H1 (cell line): ENCODE data around the gene CHAT. TPM values are rescaled to one million over a fixed set of nuclear protein-coding genes. Genes with fewer than 3 reads are reported as not detected.

ENCODE experiments used
- CTCF ChIA-PET: fragments of 300-600 bp; sonication (Branson Sonifier 250); formaldehyde crosslinking; loops from one replicate; lab custom pipeline; 2021; ENCODE audit not compliant: partially characterized antibody; lab: Charles Lee
- POLR2A ChIA-PET: fragments of 300-600 bp; sonication (Branson Sonifier 250); formaldehyde crosslinking; loops from one replicate; lab custom pipeline; 2021; ENCODE audit warnings: inconsistent platforms; ENCODE audit not compliant: partially characterized antibody; lab: Charles Lee
- DNase-seq, 2 experiments: peaks; one replicate each; pipeline versions ENCODE4 v3.0.0 to v3.0.0-alpha.2; 2010 to 2022; ENCODE audit warnings: low spot score in 2 of 2, low read depth in 1 of 2, mixed read lengths in 1 of 2
- FAIRE-seq: peaks from 2 replicates; lab custom pipeline; 2011; peaks lifted over from hg19 to GRCh38; lab: Jason Lieb, UNC
- H2AFZ ChIP-seq: 2 replicates; pipeline ENCODE4 v1.8.1; 2012; ENCODE audit warnings: low read length, inconsistent platforms
- H2AK5ac ChIP-seq: 2 replicates; pipeline ENCODE4 v1.6.1; 2013; ENCODE audit warnings: low read depth, low read length
- H2BK120ac ChIP-seq: replicated peaks from 2 replicates; pipeline ENCODE3; 2013; ENCODE audit warnings: low read depth, low read length, inconsistent platforms
- H2BK12ac ChIP-seq: 2 replicates; pipeline ENCODE4 v1.6.1; 2013; ENCODE audit warnings: low read depth, low read length
- H2BK15ac ChIP-seq: 2 replicates; pipeline ENCODE4 v1.6.1; 2013; ENCODE audit warnings: low read length
- H2BK20ac ChIP-seq: 2 replicates; pipeline ENCODE4 v1.6.1; 2013; ENCODE audit warnings: low read length
- H2BK5ac ChIP-seq: 2 replicates; pipeline ENCODE4 v1.6.1; 2013; ENCODE audit warnings: low read depth, low read length
- H3K14ac ChIP-seq: 2 replicates; pipeline ENCODE4 v1.6.1; 2013; ENCODE audit warnings: inconsistent platforms; ENCODE audit not compliant: insufficient read length
- H3K18ac ChIP-seq: 2 replicates; pipeline ENCODE4 v1.6.1; 2013; ENCODE audit warnings: low read length; ENCODE audit errors: extremely low read depth
- H3K23ac ChIP-seq: 2 replicates; pipeline ENCODE4 v1.6.1; 2013; ENCODE audit warnings: inconsistent platforms; ENCODE audit not compliant: insufficient read length
- H3K23me2 ChIP-seq: 2 replicates; pipeline ENCODE4 v1.6.1; 2013; ENCODE audit warnings: low read depth, low read length
- H3K27ac ChIP-seq: 2 replicates; pipeline ENCODE4 v1.6.1; 2011; ENCODE audit warnings: low read depth, low read length, inconsistent platforms
- H3K27me3 ChIP-seq, 4 experiments: replicated peaks in 1 of 4; 1 replicate in 1 of 4; 2 replicates in 3 of 4; pipeline versions ENCODE4 v1.6.1 to v1.8.1; 2011 to 2013; ENCODE audit warnings: low read length in 3 of 4, mild to moderate bottlenecking in 3 of 4, inconsistent platforms in 2 of 4, mixed read lengths in 2 of 4, moderate library complexity in 1 of 4; ENCODE audit not compliant: control insufficient read depth in 3 of 4, insufficient read depth in 3 of 4; ENCODE audit errors: extremely low read depth in 1 of 4
- H3K36me3 ChIP-seq, 4 experiments: 2 replicates each; pipeline versions ENCODE4 v1.6.1 to v1.8.1; 2011 to 2013; ENCODE audit warnings: mild to moderate bottlenecking in 4 of 4, low read length in 3 of 4, moderate library complexity in 2 of 4, control low read depth in 1 of 4, inconsistent platforms in 1 of 4; ENCODE audit not compliant: insufficient read depth in 4 of 4, control insufficient read depth in 2 of 4
- H3K4ac ChIP-seq: replicated peaks from 2 replicates; pipeline ENCODE3; 2013; ENCODE audit warnings: low read length, low read depth, mixed read lengths, inconsistent platforms; ENCODE audit not compliant: insufficient read length
- H3K4me1 ChIP-seq, 4 experiments: replicated peaks in 1 of 4; 1 replicate in 1 of 4; 2 replicates in 3 of 4; pipeline versions ENCODE4 v1.6.1 to v1.8.1; 2011 to 2013; ENCODE audit warnings: low read length in 3 of 4, inconsistent platforms in 2 of 4, mixed read lengths in 1 of 4; ENCODE audit not compliant: insufficient read depth in 4 of 4, control insufficient read depth in 3 of 4
- H3K4me2 ChIP-seq, 2 experiments: 2 replicates each; pipeline versions ENCODE4 v1.6.1 to v1.8.1; 2011 to 2013; ENCODE audit warnings: low read depth in 2 of 2, low read length in 2 of 2, control low read depth in 1 of 2, inconsistent platforms in 1 of 2, mild to moderate bottlenecking in 1 of 2; ENCODE audit not compliant: insufficient read depth in 1 of 2
- H3K4me3 ChIP-seq, 4 experiments: fragments of 200-600, 300-600 bp in 1 of 4; sonication (generic), shearing (Covaris generic), sonication (Bioruptor Twin) in 1 of 4; 2 replicates each; pipeline versions ENCODE4 v1.5.1 to v1.8.1; 2011 to 2016; ENCODE audit warnings: low read length in 4 of 4, low read depth in 3 of 4, control low read depth in 2 of 4, inconsistent platforms in 2 of 4, mild to moderate bottlenecking in 2 of 4, mixed read lengths in 1 of 4, moderate library complexity in 1 of 4; ENCODE audit not compliant: insufficient read depth in 2 of 4; ENCODE audit errors: extremely low read depth in 1 of 4
- H3K56ac ChIP-seq: replicated peaks from 2 replicates; pipeline ENCODE3; 2013; ENCODE audit warnings: low read depth, mild to moderate bottlenecking, mixed read lengths, low read length, inconsistent platforms; ENCODE audit not compliant: insufficient read length
- H3K79me1 ChIP-seq: 2 replicates; pipeline ENCODE4 v1.6.1; 2013; ENCODE audit warnings: low read depth, low read length, control low read depth
- H3K79me2 ChIP-seq, 2 experiments: 2 replicates each; pipeline versions ENCODE4 v1.6.1 to v1.8.1; 2012 to 2013; ENCODE audit warnings: low read length in 2 of 2, mild to moderate bottlenecking in 2 of 2, inconsistent platforms in 1 of 2; ENCODE audit not compliant: insufficient read depth in 2 of 2, control insufficient read depth in 1 of 2
- H3K9ac ChIP-seq, 4 experiments: replicated peaks in 1 of 4; 1 replicate in 1 of 4; 2 replicates in 3 of 4; pipeline versions ENCODE4 v1.6.1 to v1.8.1; 2011 to 2013; ENCODE audit warnings: low read depth in 3 of 4, low read length in 3 of 4, control low read depth in 2 of 4, mild to moderate bottlenecking in 2 of 4, moderate library complexity in 2 of 4, inconsistent platforms in 1 of 4; ENCODE audit errors: extremely low read depth in 1 of 4
- H3K9me3 ChIP-seq, 2 experiments: 2 replicates each; pipeline versions ENCODE4 v1.6.1 to v1.8.1; 2012 to 2013; ENCODE audit warnings: mild to moderate bottlenecking in 2 of 2, moderate library complexity in 2 of 2, control low read depth in 1 of 2, inconsistent platforms in 1 of 2, low read depth in 1 of 2, low read length in 1 of 2, mixed read lengths in 1 of 2; ENCODE audit not compliant: insufficient read depth in 2 of 2
- H4K20me1 ChIP-seq, 2 experiments: replicated peaks in 1 of 2; 2 replicates each; pipeline versions ENCODE3 to v1.8.1; 2011 to 2013; ENCODE audit warnings: inconsistent platforms in 2 of 2, low read length in 2 of 2, mild to moderate bottlenecking in 1 of 2; ENCODE audit not compliant: insufficient read depth in 2 of 2, control insufficient read depth in 1 of 2
- H4K5ac ChIP-seq: 2 replicates; pipeline ENCODE4 v1.6.1; 2013; ENCODE audit warnings: low read length, low read depth, mixed read lengths, inconsistent platforms; ENCODE audit not compliant: insufficient read length
- H4K8ac ChIP-seq: 2 replicates; pipeline ENCODE4 v1.8.0; 2013; ENCODE audit warnings: mild to moderate bottlenecking, moderate library complexity, low read length, inconsistent platforms; ENCODE audit not compliant: insufficient read depth; ENCODE audit errors: extremely low read depth
- H4K91ac ChIP-seq: replicated peaks from 2 replicates; pipeline ENCODE3; 2013; ENCODE audit warnings: low read length, mixed read lengths, inconsistent platforms; ENCODE audit not compliant: insufficient read length
- CEBPB ChIP-seq: IDR thresholded peaks from 2 replicates; pipeline ENCODE4 v1.6.1; 2012; ENCODE audit warnings: low read depth, low read length
- CTBP2 ChIP-seq: IDR thresholded peaks from 2 replicates; pipeline ENCODE4 v1.7.0; 2011; ENCODE audit warnings: borderline replicate concordance, mild to moderate bottlenecking, moderate library complexity, mixed read lengths, low read length; ENCODE audit not compliant: insufficient read depth, insufficient read length
- GTF2F1 ChIP-seq: IDR thresholded peaks from 2 replicates; pipeline ENCODE4 v1.6.1; 2012; ENCODE audit warnings: low read depth, low read length, improper control_type of control experiment, borderline replicate concordance
- JUN ChIP-seq: IDR thresholded peaks from 2 replicates; pipeline ENCODE4 v1.6.1; 2011; ENCODE audit warnings: low read depth, mild to moderate bottlenecking, improper control_type of control experiment, low read length
- NANOG ChIP-seq: IDR thresholded peaks from 2 replicates; pipeline ENCODE4 v1.6.1; 2011; ENCODE audit warnings: low read length, low read depth, mild to moderate bottlenecking, inconsistent platforms; ENCODE audit not compliant: insufficient read depth, poor library complexity, severe bottlenecking
- POLR2A ChIP-seq, 2 experiments: IDR thresholded peaks; 1 replicate in 1 of 2; 2 replicates in 1 of 2; pipeline ENCODE4 v1.6.1; 2011; ENCODE audit warnings: low read depth in 2 of 2, low read length in 2 of 2, mild to moderate bottlenecking in 2 of 2; ENCODE audit errors: control extremely low read depth in 1 of 2
- RBBP5 ChIP-seq: IDR thresholded peaks from 2 replicates; pipeline ENCODE4 v1.7.1; 2012; ENCODE audit warnings: low read depth, mild to moderate bottlenecking, inconsistent platforms, low read length, moderate library complexity, borderline replicate concordance
- RXRA ChIP-seq: IDR thresholded peaks from 2 replicates; pipeline ENCODE4 v1.6.1; 2011; ENCODE audit warnings: low read depth, mild to moderate bottlenecking, low read length, moderate library complexity; ENCODE audit not compliant: insufficient read depth
- SP2 ChIP-seq: IDR thresholded peaks from 2 replicates; pipeline ENCODE4 v1.6.1; 2012; ENCODE audit warnings: mild to moderate bottlenecking, low read length, inconsistent platforms
- SRF ChIP-seq: IDR thresholded peaks from 2 replicates; pipeline ENCODE4 v1.6.1; 2011; ENCODE audit warnings: mild to moderate bottlenecking, low read depth, low read length, moderate library complexity
- TCF12 ChIP-seq: IDR thresholded peaks from 2 replicates; pipeline ENCODE4 v1.6.1; 2011; ENCODE audit warnings: low read depth, mild to moderate bottlenecking, low read length
- YY1 ChIP-seq: IDR thresholded peaks from 2 replicates; pipeline ENCODE4 v1.6.1; 2011; ENCODE audit warnings: low read depth, mild to moderate bottlenecking, low read length
- WGBS, 2 experiments: shearing (Covaris generic) in 1 of 2; methylation state at CpG; one replicate each; pipeline versions ENCODE4 v1.1.6 to v1.1.7; 2013 to 2015; ENCODE audit warnings: low lambda C conversion rate in 2 of 2, mixed read lengths in 2 of 2, inconsistent platforms in 1 of 2, low coverage in 1 of 2, missing lambda C conversion rate in 1 of 2; ENCODE audit not compliant: insufficient replicate concordance in 2 of 2, insufficient coverage in 1 of 2, insufficient read length in 1 of 2; ENCODE audit errors: extremely low coverage in 1 of 2, missing lambda C conversion rate in 1 of 2; 5-methylcytosine and 5-hydroxymethylcytosine counted together
- polyA plus RNA-seq, 7 experiments: library from polyadenylated mRNA; depleted of rRNA in 3 of 7; stranded (reverse) in 5 of 7; unstranded in 2 of 7; fragments of >200 nt in 5 of 7; fragments of 200-250 nt in 2 of 7; gene quantifications; 1 replicate in 5 of 7; 2 replicates in 1 of 7; 4 replicates in 1 of 7; pipeline versions ENCODE4 v1.2.1 to v1.2.3, GENCODE V29; 2011 to 2013; ENCODE audit warnings: missing spikeins in 2 of 7, mixed read lengths in 2 of 7
- total RNA-seq: library from RNA; stranded (reverse); fragmentation: NEBNext Ultra II Directional; extraction: Animal tissue kit (Norgen Biotek cat#: 25700); gene quantifications from 2 replicates; pipeline ENCODE4 v1.2.1, GENCODE V29; 2021
- TF ChIP-seq, protein P1 (sequence below): IDR thresholded peaks from 2 replicates; pipeline ENCODE4 v1.6.1; 2012; ENCODE audit warnings: inconsistent platforms

Gene CHAT
- total and polyA plus RNA-seq, 2 of the 8 experiments (the other 6 are each of a cell fraction or from before 2014, with no cell fraction given), result not detected

DNA sequence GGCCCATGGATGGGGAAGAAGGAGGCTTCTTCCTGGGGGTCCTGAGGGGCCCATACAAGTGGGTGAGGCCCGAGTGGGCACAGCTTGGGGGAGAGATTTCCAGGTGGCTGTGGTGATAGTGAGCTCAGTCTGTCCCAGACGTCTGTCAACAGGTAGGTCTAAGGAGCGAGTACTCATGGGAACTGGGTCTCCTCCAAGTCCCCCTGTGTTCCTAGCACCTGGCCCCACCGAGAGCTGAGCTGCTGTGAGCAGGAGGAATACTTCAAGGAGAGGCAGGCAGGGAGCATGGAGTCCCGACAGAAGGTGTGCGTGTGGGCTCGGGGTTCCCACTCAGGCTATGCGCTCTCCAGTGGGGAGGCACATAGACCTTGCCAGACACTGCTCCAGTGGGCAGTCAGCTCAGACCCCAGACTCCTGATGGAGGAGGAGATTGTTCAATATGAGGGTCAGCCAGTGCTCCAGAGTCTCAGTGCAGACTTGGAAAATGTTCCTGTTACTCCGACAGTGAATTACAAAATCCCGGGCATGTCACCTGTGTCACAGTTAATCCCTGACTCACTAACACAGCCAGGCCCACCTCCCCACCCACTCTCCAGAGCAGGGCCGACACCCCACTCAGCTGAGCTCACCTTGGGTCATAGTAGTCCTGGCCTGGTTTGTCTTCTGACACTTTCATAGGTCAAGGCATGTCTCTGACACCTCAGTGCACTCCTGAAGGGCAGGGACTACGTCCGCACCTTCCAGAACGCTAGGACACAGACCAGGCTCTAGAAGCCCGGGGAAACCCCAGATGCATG, 37.4 kb downstream of the CHAT start:
- no peaks in the 10 kb centered on the region for H3K23me2 ChIP-seq
- WGBS, 2 experiments, result 89% methylated on average over 13 of the region's 15 CpGs; no CpG with 5 or more reads in 1 of the 2 experiments
- H3K36me3 ChIP-seq, result no peaks in the 10 kb centered on the region
- peaks cover 0 to 4% (median 1%) of the 10 kb centered on the region in 4 experiments; a peak in 3 of 7 replicates for H3K4me1 ChIP-seq
- no peaks in the 10 kb centered on the region for H3K79me1 ChIP-seq
- H3K23ac ChIP-seq, result no peak overlapping the region
- no peak overlapping the region for H4K8ac ChIP-seq
- no peak overlapping the region for H2BK20ac ChIP-seq
- no peak overlapping the region for H2BK120ac ChIP-seq
- no peak overlapping the region for H3K56ac ChIP-seq
- H2BK15ac ChIP-seq, result no peak overlapping the region
- H3K27me3 ChIP-seq, result peaks cover 0 to 2% (median 0%) of the 10 kb centered on the region in 4 experiments; a peak in 2 of 7 replicates
- no peak overlapping the region for H2BK12ac ChIP-seq
- H4K91ac ChIP-seq, result no peak overlapping the region
- no peak overlapping the region for H3K14ac ChIP-seq
- no peak overlapping the region for H2BK5ac ChIP-seq
- no peak overlapping the region for H3K9ac ChIP-seq
- FAIRE-seq (no peak), DNase-seq (peak in 1 of 2 experiments; percentile 28)
- H3K79me2 ChIP-seq, result no peaks in the 10 kb centered on the region
- no peak overlapping the region for H3K4ac ChIP-seq
- no peaks in the 10 kb centered on the region for H3K9me3 ChIP-seq
- no peaks in the 10 kb centered on the region for H4K20me1 ChIP-seq
- H3K27ac ChIP-seq, result no peak overlapping the region
- no peak overlapping the region for H3K4me2 ChIP-seq
- H3K18ac ChIP-seq, result no peak overlapping the region
- no peak overlapping the region for H2AK5ac ChIP-seq
- H4K5ac ChIP-seq, result no peak overlapping the region
- ChIA-PET POLR2A (no interaction called here), CTCF (interaction anchor here (0.9 to 1.2 kb wide), 4 partner anchors 15 to 60 kb away, joined by 3 to 4 read pairs (median 3); no protein-coding TSS in a partner anchor)
- H2AFZ ChIP-seq, result no peak overlapping the region
- no peak overlapping the region for H3K4me3 ChIP-seq
- TF ChIP-seq CTBP2 (no peak), CEBPB (no peak), SP2 (no peak), JUN (no peak), RXRA (no peak), NANOG (no peak), GTF2F1 (no peak), YY1 (no peak), SRF (no peak), POLR2A (IDR thresholded peaks at IDR 0.05; ENCODE audit: control extremely low read depth in 1 of 2, low read depth in 2 of 2, low read length in 2 of 2) (no peak), RBBP5 (no peak), TCF12 (no peak)
- TF ChIP-seq, protein P1, sequence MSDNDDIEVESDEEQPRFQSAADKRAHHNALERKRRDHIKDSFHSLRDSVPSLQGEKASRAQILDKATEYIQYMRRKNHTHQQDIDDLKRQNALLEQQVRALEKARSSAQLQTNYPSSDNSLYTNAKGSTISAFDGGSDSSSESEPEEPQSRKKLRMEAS, result no peak
